NCI-H2227 (cell line): ENCODE results near the gene ANK3.

Experiments used
- DNase-seq: peaks from one replicate; lab custom pipeline; 2025; ENCODE audit not compliant: unreplicated experiment; lab: John Stamatoyannopoulos, UW

ANK3 gene

DNA sequence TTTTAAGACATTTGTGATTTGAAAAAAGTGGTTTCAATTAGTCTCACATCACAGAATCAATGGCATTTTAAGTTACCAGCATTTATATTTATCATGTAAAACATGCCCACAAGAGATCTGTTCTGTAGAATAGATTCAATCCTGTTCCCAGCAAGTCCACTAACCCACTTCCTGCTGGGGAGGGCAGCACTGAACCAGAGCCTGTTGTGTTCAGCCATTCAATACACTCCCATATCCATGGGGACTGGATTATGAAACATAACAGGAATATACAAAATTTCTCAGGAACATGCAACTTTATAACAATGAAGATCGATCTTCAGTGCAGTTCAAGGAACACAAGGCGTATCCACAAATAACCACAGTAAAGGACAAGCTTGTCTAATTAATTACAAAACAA is 24.4 kb upstream of the ANK3 start:
- DNase-seq = no peak

DNA sequence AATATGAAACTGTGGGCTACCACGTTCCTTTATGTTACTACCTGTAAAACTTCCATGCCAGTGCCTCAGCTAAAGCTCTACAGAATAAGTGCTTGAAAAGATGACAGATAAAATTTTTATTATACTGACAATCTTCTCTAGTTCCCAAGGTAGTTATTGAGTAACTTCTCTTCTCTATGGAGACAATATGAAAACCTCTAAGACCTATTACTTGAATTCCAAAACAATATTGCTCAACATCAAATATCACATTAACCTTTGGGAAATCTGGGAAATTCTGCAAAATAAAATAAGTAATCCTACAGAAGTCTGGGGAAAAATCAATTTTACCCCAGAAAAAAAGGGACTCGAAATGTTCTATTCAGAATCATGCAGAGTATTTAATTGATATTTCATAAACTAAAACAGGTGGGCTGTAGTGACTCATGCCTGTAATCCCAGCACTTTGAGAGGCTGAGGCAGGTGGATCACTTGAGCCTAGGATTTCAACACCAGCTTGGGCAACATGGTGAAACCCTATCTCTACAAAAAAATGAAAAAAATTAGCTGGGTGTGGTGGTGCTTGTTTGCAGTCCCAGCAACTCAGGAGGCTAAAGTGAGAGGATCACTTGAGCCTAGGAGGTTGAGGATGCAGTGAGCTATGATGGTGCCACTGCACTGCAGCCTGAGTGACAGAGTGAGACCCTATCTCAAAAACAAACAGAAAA is 23.8 kb upstream of the ANK3 start:
- DNase-seq = no peak

DNA sequence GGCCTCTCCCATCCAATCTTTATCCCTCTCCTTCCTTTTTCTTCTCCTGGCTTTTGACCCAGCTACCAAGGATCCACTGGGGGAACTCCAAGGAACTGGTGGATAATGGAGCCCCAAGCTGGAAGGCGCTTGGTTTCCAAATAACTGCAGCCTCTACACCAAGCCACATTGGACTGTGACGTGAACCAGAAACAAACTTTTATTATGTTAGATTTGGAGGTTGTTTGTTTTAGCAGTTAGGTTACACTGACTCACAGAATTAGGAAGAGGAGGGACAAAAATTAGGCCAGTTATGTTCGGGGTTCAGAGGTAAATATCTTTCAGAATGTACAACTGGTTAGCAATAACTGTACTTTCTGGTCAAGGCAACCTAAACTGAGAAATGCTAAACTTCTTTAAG is 21.3 kb upstream of the ANK3 start:
- no peak for DNase-seq

DNA sequence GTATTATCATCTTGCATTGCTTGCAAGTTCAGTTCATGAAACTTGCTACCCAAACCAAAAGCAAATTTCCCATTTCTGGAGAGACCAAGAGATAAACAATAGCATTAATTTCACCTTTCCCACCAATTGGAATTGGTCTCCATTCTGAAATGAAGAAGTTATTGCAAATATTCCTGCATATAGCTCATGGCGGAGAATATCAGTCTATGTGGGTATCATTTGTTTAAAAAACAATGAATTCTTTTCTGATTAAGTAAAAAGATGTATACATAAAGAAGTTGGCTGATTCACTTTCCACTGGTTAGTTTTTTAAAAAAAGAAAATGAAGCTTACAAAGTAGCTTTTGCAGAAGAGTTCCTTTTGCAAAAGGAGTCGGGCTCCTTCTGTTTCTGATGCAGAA is 19.5 kb upstream of the ANK3 start:
- no peak for DNase-seq

DNA sequence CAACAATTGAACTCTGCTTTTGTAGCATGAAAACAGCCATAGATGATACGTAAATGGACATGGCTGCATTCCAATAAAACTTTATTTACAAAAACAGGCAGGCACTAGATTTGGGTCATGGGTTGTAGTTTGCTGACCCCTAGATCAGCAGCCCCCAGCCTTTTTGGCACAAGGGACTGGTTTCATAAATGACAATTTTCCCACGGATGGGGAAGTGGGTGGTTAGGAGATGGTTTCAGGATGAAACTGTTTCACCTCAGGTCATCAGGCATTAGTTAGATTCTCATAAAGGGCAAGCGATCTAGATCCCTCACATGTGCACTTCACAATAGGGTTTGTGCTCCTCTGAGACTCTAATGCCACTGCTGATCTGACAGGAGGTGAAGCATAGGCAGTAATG is 16.5 kb upstream of the ANK3 start:
- no peak for DNase-seq

DNA sequence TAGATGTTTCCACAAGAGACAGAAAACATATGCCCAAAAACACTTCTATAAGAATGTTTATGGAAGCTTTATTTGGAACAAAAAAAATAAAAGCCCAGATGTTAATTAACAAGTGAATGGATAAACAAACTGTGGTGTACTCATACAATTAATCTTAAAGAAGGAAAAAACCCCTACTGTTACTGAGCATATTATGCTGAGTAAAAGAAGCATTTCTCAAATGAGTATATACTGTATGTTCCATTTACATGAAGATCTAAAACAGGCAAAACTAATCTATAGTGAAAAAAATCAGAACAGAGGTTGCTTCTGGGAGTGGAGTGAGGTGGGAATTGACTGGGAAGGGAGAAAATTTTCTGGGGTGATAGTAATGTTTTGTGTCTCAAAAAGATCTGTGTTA is 15.5 kb upstream of the ANK3 start:
- DNase-seq = no peak

DNA sequence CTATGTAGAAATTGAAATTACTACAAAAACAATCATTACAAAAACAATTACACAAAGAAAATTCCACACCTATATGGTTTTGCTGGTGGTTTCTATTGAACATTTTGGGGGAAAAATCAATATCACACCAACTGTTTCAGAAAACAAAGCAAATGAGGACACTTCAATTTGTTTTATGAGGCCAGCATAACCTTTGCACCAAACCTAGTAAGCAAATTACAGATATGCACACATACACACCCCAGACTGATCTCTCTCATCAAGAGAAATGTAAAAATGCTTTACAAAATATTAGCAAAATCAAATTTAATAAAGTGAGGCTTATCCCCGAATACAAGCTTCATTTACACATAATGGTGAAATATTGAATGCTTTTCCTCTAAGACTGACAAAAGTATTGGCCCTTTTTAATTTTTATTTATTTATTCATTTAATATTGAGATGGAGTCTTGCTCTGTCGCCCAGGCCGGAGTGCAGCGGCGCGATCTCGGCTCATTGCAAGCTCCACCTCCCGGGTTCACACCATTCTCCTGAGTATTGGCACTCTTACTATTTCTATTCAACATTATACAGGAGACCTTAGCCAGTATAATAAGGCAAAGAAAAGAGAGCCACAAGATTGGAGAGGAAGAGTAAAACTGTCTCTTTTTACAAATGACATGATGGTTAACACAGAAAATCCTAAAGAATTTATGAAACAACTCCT is 13.6 kb upstream of the ANK3 start:
- DNase-seq = no peak

DNA sequence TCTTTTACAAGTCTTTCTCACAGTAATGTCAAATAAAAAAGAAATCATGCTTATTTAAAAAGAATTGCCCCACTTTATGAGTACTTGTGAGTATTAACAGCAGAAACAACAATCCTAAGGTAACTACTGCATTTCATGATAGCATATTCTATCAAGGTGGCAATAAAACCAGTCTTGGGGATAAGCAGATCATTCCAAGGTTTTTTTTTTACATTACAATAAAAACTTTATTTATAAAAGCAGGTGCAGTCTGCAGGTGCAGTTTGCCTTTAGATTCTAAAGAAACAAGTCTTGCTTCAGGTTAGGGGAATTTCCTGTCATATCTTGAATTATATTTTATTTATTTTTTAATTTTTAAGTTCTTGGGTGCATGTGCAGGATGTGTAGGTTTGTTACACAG is 10.7 kb upstream of the ANK3 start:
- no peak for DNase-seq

DNA sequence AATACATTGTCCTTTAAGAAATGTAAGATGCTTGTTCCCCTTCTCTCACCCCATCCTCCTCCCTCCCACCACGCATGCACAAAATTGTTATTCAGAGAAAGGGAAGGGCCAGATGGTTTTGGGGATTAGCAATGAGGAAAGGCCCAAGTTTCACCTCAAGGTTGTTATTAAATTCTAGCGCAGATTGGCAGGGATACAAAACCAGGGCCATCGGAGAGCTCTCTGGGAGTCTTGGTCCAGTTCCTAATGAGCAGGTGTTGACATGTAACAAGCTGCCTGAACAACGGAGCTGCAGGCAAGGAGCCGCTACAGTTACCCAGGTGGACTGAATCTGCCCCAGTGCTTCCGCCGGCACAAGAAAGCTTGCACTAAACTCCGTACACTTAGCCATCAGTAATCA is 9.7 kb upstream of the ANK3 start:
- peak; percentile 54 for DNase-seq

DNA sequence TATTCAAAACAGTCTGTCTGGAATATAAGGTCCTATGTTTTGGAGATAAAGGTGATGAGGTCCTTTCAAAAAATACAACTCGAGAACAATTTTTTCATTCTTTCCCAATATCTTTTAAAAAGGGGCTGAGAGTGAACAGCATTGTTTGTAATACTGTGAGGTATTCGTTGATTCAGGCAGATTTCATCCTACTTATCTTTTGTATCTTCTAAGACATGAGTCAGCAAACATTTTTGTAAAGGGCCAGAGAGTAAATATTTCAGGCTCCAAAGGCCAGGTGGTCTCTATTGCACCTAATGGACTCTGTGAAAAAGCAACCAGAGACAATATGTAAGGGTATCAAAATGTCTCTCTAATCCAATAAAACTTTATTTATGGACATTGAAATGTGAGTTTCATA is 8.1 kb upstream of the ANK3 start:
- DNase-seq = no peak

DNA sequence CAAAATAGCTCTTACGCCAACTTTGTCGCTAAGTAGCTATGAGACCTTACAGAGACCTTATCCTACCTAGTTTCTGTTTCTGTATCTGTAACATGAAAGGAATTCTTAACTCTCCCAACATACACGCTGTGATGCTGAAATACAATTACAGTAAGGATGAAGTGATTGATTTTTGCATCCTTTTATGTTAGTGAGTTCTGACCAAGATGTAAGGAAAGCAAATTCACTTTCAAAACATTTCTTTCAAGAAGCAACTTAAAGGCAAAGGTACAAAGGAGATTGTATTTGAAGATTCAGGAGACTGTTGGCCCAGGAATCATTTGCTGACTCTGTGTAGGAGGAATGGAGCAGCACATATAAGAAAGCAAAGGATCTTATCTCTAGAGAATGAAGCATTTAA is 7.1 kb upstream of the ANK3 start:
- no peak for DNase-seq

DNA sequence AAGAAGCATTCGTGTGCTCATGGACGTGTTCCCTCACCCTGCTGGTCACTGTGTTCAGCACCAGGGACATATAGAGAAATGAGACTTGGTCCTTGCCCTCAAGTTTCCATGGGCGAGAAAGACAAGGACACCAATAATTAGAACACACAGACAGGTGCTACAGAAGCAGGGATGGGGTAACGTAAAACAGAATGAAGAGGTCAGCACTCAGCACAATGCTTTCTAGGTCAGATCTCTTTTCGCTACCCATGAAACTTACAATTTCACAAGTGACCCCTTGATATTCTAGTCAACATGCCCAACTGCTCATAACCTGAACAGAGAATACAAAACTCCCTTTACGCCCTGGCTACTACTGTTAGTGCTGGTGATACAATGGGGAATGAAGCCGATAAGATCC is 6.0 kb upstream of the ANK3 start:
- no peak for DNase-seq

DNA sequence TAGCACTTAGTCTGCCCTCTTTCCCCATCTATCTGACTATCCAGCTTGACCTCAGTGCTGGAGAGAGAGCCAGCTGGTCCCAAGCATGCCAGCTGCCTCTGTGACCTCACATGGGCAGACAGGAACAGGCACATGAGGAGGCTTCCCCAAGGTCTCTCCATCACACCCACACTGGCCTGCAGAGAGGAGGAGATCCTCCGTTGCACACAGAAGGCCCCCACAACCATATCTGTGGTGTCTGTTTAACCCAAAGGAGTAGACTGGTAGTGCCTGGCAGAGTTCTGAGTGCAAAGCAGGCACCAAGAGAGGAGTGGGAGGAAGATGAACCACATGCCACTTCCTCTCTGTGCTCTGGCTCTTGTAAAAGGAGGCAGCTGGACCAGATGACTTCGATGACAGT is 4.8 kb upstream of the ANK3 start:
- no peak for DNase-seq

DNA sequence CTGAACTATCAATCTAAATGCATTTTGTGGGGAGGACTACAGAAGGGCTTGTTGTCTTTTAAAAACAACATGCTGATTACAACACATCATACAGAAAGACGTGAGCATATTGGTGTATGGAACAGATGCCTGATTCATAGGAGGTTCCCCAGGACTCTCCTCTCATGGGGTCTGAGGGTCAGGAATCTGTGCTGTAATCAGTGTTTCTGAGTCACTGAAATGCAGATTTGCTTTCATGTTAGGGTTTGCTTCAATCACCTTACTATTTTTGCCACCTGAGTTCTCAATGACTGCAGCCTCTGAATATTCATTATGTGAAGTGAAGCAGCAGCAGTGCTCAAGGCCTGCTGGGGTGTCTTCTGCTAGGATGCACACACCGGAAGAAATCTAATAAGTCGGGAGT is 550 bp upstream of the ANK3 start:
- no peak for DNase-seq

DNA sequence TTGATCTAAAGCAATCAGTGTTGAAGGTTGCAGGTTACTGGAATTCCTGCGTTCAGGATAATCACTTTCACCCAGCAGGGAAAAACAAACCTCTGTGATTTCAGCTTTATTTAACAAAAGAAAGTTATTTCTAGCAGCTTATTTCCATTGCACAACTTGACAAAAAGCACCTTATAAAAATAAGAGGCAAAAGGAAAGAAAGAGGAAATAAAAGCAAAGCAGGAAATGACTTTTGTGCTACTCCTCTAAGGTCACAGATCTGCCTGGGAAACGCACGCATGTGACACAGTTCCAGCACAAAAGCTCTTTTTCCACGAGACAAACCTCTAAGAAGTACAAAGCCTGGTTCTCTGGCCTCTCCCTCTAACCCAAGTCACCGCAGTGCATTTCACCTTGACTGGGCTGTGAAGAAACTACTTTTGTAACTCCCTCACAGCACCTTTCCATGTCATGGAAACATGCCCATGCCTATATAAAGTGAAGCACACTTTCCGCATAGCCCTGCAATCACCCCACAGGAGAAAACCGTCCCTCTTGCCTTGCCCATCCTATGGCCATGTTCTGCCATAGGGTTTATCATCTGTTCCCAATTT is 870 bp downstream of the ANK3 start:
- DNase-seq = no peak

DNA sequence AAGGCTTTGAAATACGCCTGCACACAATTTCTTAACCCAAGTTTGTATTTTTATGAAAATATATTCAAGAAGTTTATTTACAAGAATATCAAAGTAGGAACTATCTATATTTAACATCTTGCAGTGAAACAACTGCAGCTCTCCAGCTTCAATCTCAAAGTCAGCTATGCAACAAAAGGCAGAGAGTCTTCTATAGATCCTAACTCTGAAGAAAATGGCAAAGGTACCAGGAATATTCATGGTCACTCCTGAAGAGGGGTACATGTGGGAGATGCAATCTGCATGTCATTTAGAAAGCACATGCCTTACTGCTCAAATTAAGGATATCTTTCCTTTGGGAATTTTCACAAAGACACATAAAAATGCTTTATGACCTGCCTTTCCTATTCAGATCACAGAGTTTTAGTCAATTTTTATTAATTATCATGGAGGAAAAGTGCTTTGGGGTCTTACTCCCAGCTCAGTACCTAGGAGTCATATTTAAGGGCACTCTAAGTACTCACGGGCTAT is 1.5 kb downstream of the ANK3 start:
- no peak for DNase-seq

DNA sequence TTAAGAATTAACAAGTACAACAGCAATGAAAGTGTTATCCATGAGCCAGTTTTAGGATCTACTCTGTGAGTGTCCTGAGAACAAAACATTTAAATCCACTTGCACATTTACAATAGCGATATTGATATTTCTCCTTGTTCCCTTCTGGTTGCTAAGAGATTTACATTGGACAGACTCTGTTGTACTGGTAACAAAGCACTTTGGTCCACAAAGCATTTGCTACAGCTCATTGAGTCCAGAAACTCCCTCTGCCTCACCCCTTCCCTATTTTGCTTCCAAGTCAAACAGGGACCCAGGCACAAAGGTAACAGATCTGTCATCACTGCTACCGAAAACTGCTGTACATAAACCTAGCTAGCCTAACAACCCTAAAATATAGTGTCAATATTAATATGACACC is 2.1 kb downstream of the ANK3 start:
- DNase-seq = no peak

DNA sequence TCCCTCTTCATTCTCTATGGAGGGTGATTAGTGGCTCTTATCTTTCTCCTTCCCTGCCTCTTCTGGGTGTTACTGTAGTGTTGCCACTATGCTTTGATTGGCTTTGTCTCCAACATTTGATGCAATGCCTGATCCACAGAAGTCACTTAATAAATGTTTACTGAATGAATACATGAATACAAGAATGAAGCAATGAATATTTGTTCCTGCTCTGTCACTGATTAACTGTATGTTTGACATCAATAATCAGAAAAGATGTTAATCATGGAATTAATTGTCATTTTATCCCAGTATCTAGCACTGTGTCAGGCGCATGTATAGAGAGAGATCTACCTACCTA is 4.3 kb downstream of the ANK3 start:
- no peak for DNase-seq

DNA sequence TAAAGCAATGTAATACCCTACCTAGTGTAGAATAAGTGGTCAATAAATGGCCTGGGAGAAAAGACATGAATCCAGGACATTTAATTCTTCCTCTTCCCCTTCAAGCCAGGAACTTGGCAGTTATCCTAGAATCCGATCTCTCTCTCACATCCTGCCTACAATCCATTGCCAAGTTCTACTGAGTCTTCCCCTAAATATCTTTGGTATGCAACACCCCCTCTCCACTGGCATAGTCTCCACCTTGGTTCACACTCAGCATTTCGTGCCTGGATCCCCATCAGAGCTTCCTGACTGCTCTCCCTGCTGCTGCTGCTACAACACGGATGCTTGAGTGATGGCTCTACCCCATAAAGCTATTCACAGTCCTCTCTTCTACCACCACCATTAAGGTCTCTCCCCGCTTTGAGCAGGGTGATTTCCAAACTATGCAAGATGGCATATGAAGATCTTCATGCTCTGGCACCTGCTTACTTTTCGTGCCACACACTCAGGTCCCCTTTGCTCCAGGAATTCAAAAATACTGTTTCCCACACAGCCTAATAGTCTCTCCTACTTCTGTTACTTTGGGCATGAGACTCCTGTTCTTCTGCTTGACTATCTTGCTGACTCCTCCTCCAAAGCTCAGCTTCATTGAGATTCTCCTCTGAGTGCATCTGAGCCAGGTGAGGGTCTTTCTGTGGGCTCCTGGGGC is 4.8 kb downstream of the ANK3 start:
- no peak for DNase-seq

DNA sequence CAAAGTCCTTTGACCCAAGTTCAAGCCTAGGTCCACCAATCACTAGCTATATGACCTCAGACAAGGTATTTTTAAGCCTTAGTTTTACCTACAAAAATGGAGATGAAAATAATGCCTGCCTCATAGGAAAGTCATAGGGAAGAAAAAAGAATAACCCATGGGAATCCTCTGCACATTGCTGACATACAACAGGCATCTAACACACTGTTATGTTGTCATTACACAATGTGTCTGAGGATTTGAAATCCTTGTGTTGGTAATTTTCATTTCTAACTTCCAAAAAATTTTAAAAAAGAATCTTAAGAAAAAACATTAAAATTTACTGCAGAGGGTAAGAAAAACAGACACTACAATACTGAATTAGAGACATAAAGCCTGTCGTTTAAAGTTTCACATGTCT is 5.7 kb downstream of the ANK3 start:
- no peak for DNase-seq

DNA sequence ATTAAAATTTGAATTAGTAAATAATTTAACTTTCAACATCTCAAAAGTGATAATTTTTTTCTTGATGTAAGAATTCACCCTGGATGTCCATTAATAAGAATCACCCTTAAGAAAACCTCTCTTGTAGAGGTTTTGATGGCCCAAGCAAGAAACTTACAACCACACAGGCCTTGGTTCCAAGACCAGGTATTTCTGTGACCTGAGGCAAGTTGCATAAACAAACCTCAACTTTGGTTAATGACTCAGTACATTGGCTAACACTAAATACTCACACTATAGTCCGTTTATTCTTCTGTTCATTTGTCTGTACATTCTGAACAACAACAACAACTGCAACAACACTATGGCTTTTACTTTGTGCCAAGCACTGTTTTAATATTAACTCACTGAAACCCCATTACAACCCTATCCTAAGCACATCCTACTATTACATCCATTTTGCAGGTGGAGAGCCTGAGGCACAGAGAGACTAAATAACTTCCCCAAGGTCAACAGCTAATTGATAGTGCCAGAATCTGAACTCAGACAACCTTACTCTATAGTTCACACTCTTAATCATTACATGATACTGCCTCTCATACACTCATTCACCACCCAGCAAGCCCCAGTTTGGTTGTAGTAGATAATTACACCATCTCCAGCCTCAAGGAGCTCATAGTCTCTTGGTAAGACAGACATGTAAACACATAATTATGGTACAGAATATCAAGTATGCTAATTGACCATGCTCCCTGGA is 6.6 kb downstream of the ANK3 start:
- no peak for DNase-seq
